Measurements from ENCODE around the gene PCED1A. TPM values are rescaled to one million over a fixed set of nuclear protein-coding genes. Genes with fewer than 3 reads are reported as not detected.

The PCED1A gene
- total and polyA plus RNA-seq, 2 of the 13 experiments (the other 11 are each of a cell fraction or from before 2014, with no cell fraction given): 40.1 to 84.2 TPM

DNA sequence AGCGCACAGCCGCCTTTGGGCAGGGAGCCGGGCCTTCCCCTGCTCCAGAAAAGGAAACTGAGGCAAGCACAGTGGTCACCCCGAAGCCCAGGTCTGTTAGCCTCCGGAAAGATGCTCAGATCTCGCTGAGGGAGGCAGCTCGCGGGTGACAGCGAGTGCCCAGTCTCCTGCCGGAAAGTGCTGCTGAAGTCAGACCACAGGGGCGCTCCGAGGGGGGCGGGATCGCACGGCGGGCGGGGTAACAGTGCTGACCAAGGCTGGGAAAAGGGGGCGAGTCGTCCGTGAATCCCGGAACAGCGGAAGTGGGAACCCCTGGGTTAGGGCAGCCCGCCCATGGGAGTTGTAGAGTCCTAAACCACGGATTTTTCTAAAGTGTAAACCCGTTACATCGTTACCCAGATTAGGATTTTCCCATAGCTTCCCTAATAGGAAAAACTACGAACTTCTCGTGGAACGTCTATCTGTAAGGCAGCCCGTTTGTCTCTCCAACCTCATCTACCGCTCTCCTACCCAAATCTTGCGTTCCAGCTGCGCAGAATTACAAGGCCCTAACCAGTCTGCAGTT, 594 bp upstream of the PCED1A start (continued):
- peak; percentile 75 for TF ChIP-seq ZFP90 (CRISPR knock-in tag; IDR thresholded peaks at IDR 0.05; ENCODE audit: borderline replicate concordance)
- 0 out of 2 replicates have a peak, but pooled peaks have one; percentile 15 for TF ChIP-seq KMT2A (CRISPR knock-in tag; IDR thresholded peaks at IDR 0.05)
- TF ChIP-seq KLF9 (CRISPR knock-in tag; IDR thresholded peaks at IDR 0.05; ENCODE audit: low read depth): no peak; the same call in 1 of the 2 replicates
- no peak for TF ChIP-seq KLF11 (CRISPR knock-in tag; IDR thresholded peaks at IDR 0.05)
- TF ChIP-seq MEIS2 (CRISPR knock-in tag; IDR thresholded peaks at IDR 0.05): peak; percentile 64
- no peak for TF ChIP-seq ELF3 (CRISPR knock-in tag; IDR thresholded peaks at IDR 0.05)
- no peak for TF ChIP-seq ZNF180 (CRISPR knock-in tag; IDR thresholded peaks at IDR 0.05; ENCODE audit: borderline replicate concordance, low read depth)
- no peak; the same call in 1 of the 2 replicates for TF ChIP-seq NFKBIZ (CRISPR knock-in tag; IDR thresholded peaks at IDR 0.05)
- TF ChIP-seq ZNF616 (CRISPR knock-in tag; IDR thresholded peaks at IDR 0.05; ENCODE audit: low read depth): 0 out of 2 replicates have a peak, but pooled peaks have one; percentile 14
- no peak for TF ChIP-seq KDM6A (CRISPR knock-in tag; IDR thresholded peaks at IDR 0.05; ENCODE audit: low read depth)
- peak; percentile 69; the same call in 1 of the 2 replicates for TF ChIP-seq ZBTB7A (CRISPR knock-in tag; IDR thresholded peaks at IDR 0.05)
- TF ChIP-seq, protein P1, sequence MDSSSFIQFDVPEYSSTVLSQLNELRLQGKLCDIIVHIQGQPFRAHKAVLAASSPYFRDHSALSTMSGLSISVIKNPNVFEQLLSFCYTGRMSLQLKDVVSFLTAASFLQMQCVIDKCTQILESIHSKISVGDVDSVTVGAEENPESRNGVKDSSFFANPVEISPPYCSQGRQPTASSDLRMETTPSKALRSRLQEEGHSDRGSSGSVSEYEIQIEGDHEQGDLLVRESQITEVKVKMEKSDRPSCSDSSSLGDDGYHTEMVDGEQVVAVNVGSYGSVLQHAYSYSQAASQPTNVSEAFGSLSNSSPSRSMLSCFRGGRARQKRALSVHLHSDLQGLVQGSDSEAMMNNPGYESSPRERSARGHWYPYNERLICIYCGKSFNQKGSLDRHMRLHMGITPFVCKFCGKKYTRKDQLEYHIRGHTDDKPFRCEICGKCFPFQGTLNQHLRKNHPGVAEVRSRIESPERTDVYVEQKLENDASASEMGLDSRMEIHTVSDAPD (CRISPR knock-in tag; IDR thresholded peaks at IDR 0.05): no peak
- TF ChIP-seq SIX4 (CRISPR knock-in tag; IDR thresholded peaks at IDR 0.05): 0 out of 2 replicates have a peak, but pooled peaks have one; percentile 7
- no peak for TF ChIP-seq ZNF143 (CRISPR knock-in tag; IDR thresholded peaks at IDR 0.05)
- TF ChIP-seq, protein P2, sequence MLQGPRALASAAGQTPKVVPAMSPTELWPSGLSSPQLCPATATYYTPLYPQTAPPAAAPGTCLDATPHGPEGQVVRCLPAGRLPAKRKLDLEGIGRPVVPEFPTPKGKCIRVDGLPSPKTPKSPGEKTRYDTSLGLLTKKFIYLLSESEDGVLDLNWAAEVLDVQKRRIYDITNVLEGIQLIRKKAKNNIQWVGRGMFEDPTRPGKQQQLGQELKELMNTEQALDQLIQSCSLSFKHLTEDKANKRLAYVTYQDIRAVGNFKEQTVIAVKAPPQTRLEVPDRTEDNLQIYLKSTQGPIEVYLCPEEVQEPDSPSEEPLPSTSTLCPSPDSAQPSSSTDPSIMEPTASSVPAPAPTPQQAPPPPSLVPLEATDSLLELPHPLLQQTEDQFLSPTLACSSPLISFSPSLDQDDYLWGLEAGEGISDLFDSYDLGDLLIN (CRISPR knock-in tag; IDR thresholded peaks at IDR 0.05; ENCODE audit: borderline replicate concordance): peak; percentile 81
- TF ChIP-seq HDAC6 (IDR thresholded peaks at IDR 0.05; ENCODE audit: low read depth, low read length): no peak
- TF ChIP-seq ZNF367 (CRISPR knock-in tag; IDR thresholded peaks at IDR 0.05; ENCODE audit: borderline replicate concordance): 0 out of 2 replicates have a peak, but pooled peaks have one; percentile 31
- no peak for TF ChIP-seq CBX5 (CRISPR knock-in tag; IDR thresholded peaks at IDR 0.05; ENCODE audit: borderline replicate concordance)
- TF ChIP-seq HCFC1 (IDR thresholded peaks at IDR 0.05; ENCODE audit: low read depth, low read length): 0 out of 2 replicates have a peak, but pooled peaks have one; percentile 17
- TF ChIP-seq, protein P3, sequence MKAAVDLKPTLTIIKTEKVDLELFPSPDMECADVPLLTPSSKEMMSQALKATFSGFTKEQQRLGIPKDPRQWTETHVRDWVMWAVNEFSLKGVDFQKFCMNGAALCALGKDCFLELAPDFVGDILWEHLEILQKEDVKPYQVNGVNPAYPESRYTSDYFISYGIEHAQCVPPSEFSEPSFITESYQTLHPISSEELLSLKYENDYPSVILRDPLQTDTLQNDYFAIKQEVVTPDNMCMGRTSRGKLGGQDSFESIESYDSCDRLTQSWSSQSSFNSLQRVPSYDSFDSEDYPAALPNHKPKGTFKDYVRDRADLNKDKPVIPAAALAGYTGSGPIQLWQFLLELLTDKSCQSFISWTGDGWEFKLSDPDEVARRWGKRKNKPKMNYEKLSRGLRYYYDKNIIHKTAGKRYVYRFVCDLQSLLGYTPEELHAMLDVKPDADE (CRISPR knock-in tag; IDR thresholded peaks at IDR 0.05): no peak
- TF ChIP-seq GTF2F1 (IDR thresholded peaks at IDR 0.05; ENCODE audit: low read length): no peak
- no peak for TF ChIP-seq MLLT10 (CRISPR knock-in tag; IDR thresholded peaks at IDR 0.05)
- 0 out of 2 replicates have a peak, but pooled peaks have one; percentile 3 for TF ChIP-seq TOPORS (CRISPR knock-in tag; IDR thresholded peaks at IDR 0.05)
- TF ChIP-seq ZSCAN25 (CRISPR knock-in tag; IDR thresholded peaks at IDR 0.05): 0 out of 2 replicates have a peak, but pooled peaks have one; percentile 23
- TF ChIP-seq, protein P4, sequence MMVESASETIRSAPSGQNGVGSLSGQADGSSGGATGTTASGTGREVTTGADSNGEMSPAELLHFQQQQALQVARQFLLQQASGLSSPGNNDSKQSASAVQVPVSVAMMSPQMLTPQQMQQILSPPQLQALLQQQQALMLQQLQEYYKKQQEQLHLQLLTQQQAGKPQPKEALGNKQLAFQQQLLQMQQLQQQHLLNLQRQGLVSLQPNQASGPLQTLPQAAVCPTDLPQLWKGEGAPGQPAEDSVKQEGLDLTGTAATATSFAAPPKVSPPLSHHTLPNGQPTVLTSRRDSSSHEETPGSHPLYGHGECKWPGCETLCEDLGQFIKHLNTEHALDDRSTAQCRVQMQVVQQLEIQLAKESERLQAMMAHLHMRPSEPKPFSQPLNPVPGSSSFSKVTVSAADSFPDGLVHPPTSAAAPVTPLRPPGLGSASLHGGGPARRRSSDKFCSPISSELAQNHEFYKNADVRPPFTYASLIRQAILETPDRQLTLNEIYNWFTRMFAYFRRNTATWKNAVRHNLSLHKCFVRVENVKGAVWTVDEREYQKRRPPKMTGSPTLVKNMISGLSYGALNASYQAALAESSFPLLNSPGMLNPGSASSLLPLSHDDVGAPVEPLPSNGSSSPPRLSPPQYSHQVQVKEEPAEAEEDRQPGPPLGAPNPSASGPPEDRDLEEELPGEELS (CRISPR knock-in tag; IDR thresholded peaks at IDR 0.05): peak; percentile 60
- TF ChIP-seq NFE2L1 (CRISPR knock-in tag; IDR thresholded peaks at IDR 0.05; ENCODE audit: borderline replicate concordance): peak; percentile 41; the same call in 1 of the 2 replicates
- TF ChIP-seq ZFP36L2 (CRISPR knock-in tag; IDR thresholded peaks at IDR 0.05): no peak
- no peak for TF ChIP-seq ZNF326 (CRISPR knock-in tag; IDR thresholded peaks at IDR 0.05; ENCODE audit: borderline replicate concordance)

Measured in HepG2 (cell line).